ENCODE measurements around the gene CLDN3. TPM values are rescaled to one million over a fixed set of nuclear protein-coding genes. Genes with fewer than 3 reads are reported as not detected.

The CLDN3 gene
- total RNA-seq: 0.32 TPM in 1 of 3 replicates, not detected in the others
- long read RNA-seq: 0 reads

- Mint-ChIP-seq H3K36me3 (ENCODE audit: low read depth) (no peaks in the 10 kb centered on the region), H3K9me3 (ENCODE audit: low read depth) (no peaks in the 10 kb centered on the region), H3K4me1 (ENCODE audit: low read depth) (no peaks in the 10 kb centered on the region), H3K4me3 (ENCODE audit: unreplicated experiment) (peak within 1 kb of the TSS; percentile 49), H3K27me3 (ENCODE audit: low read depth) (peaks cover 4% of the 10 kb centered on the region), H3K27ac (ENCODE audit: unreplicated experiment) (no peak within 1 kb of the TSS)
- DNase-seq (ENCODE audit: low spot score): peak; percentile 87
- no peak for TF ChIP-seq CTCF (IDR thresholded peaks at IDR 0.05)
Observed at GRCh38 chr7:73770002-73770859, at the start of gene CLDN3. CLDN3 (minus strand) TSS chr7:73770270; CDS start chr7:73770049, 221 bp downstream.

- H3K36me3 Mint-ChIP-seq (ENCODE audit: low read depth): no peaks in the 10 kb centered on the region
- peaks cover 3% of the 10 kb centered on the region for H3K4me1 Mint-ChIP-seq (ENCODE audit: low read depth)
- peaks cover 7% of the 10 kb centered on the region for H3K9me3 Mint-ChIP-seq (ENCODE audit: low read depth)
- peak; percentile 57 for DNase-seq (ENCODE audit: low spot score)
- no peak overlapping the region for H3K27ac Mint-ChIP-seq (ENCODE audit: unreplicated experiment)
- H3K27me3 Mint-ChIP-seq (ENCODE audit: low read depth): no peaks in the 10 kb centered on the region
- TF ChIP-seq CTCF (IDR thresholded peaks at IDR 0.05): no peak
- H3K4me3 Mint-ChIP-seq (ENCODE audit: unreplicated experiment): no peak overlapping the region
Observed at GRCh38 chr7:73817121-73817520, 47.1 kb upstream of the CLDN3 start.

GRCh38 chr7:73815436-73815835 is 45.4 kb upstream of the CLDN3 start:
- H3K27ac Mint-ChIP-seq (ENCODE audit: unreplicated experiment): no peak overlapping the region
- peaks cover 1% of the 10 kb centered on the region for H3K27me3 Mint-ChIP-seq (ENCODE audit: low read depth)
- no peaks in the 10 kb centered on the region for H3K36me3 Mint-ChIP-seq (ENCODE audit: low read depth)
- peak; percentile 46 for DNase-seq (ENCODE audit: low spot score)
- no peak for TF ChIP-seq CTCF (IDR thresholded peaks at IDR 0.05)
- H3K4me3 Mint-ChIP-seq (ENCODE audit: unreplicated experiment): no peak overlapping the region
- no peaks in the 10 kb centered on the region for H3K4me1 Mint-ChIP-seq (ENCODE audit: low read depth)
- peaks cover 7% of the 10 kb centered on the region for H3K9me3 Mint-ChIP-seq (ENCODE audit: low read depth)

GRCh38 chr7:73812996-73813395 is 42.9 kb upstream of the CLDN3 start:
- H3K9me3 Mint-ChIP-seq (ENCODE audit: low read depth): peaks cover 7% of the 10 kb centered on the region
- peaks cover 1% of the 10 kb centered on the region for H3K27me3 Mint-ChIP-seq (ENCODE audit: low read depth)
- H3K4me1 Mint-ChIP-seq (ENCODE audit: low read depth): no peaks in the 10 kb centered on the region
- no peak overlapping the region for H3K27ac Mint-ChIP-seq (ENCODE audit: unreplicated experiment)
- H3K36me3 Mint-ChIP-seq (ENCODE audit: low read depth): no peaks in the 10 kb centered on the region
- DNase-seq (ENCODE audit: low spot score): no peak
- TF ChIP-seq CTCF (IDR thresholded peaks at IDR 0.05): no peak
- no peak overlapping the region for H3K4me3 Mint-ChIP-seq (ENCODE audit: unreplicated experiment)

GRCh38 chr7:73811760-73812168 is 41.7 kb upstream of the CLDN3 start:
- Mint-ChIP-seq H3K4me1 (ENCODE audit: low read depth) (no peaks in the 10 kb centered on the region), H3K4me3 (ENCODE audit: unreplicated experiment) (no peak overlapping the region), H3K9me3 (ENCODE audit: low read depth) (peaks cover 7% of the 10 kb centered on the region), H3K27me3 (ENCODE audit: low read depth) (peaks cover 1% of the 10 kb centered on the region), H3K36me3 (ENCODE audit: low read depth) (no peaks in the 10 kb centered on the region), H3K27ac (ENCODE audit: unreplicated experiment) (no peak overlapping the region)
- TF ChIP-seq CTCF (IDR thresholded peaks at IDR 0.05): peak; percentile 81
- DNase-seq (ENCODE audit: low spot score): peak; percentile 81

All from chondrocyte (in vitro differentiated cells).